NCI-H524 treated with DMSO at 0.1 percent for 48 hours (cell line): ENCODE data around the gene PCDHGB6.
"Not testable (repeated sequence)": the region's sequence is repeated elsewhere in the genome, so short reads cannot be mapped to it uniquely, and the experiment has no call there.

Experiments
- DNase-seq: peaks from one replicate; lab custom pipeline; 2025; lab: John Stamatoyannopoulos, UW

The PCDHGB6 gene

DNA sequence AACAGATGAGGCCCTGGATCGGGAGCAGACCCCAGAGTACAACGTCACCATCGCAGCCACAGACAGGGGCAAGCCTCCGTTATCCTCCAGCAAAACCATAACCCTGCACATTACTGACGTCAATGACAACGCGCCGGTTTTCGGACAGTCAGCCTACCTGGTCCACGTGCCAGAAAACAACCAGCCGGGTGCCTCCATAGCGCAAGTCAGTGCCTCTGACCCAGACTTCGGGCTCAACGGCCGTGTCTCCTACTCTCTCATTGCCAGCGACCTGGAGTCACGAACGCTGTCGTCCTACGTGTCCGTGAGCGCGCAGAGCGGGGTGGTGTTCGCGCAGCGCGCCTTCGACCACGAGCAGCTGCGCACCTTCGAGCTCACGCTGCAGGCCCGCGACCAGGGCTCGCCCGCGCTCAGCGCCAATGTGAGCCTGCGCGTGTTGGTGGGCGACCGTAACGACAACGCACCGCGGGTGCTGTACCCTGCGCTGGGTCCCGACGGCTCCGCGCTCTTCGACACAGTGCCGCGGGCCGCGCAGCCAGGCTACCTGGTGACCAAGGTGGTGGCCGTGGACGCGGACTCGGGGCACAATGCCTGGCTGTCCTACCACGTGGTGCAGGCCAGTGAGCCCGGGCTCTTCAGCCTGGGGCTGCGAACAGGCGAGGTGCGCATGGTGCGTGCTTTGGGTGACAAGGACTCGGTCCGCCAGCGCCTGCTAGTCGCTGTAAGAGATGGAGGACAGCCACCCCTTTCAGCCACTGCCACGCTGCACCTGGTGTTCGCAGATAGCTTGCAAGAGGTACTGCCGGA, 11.5 kb downstream of the PCDHGB6 start:
- no peak for DNase-seq

DNA sequence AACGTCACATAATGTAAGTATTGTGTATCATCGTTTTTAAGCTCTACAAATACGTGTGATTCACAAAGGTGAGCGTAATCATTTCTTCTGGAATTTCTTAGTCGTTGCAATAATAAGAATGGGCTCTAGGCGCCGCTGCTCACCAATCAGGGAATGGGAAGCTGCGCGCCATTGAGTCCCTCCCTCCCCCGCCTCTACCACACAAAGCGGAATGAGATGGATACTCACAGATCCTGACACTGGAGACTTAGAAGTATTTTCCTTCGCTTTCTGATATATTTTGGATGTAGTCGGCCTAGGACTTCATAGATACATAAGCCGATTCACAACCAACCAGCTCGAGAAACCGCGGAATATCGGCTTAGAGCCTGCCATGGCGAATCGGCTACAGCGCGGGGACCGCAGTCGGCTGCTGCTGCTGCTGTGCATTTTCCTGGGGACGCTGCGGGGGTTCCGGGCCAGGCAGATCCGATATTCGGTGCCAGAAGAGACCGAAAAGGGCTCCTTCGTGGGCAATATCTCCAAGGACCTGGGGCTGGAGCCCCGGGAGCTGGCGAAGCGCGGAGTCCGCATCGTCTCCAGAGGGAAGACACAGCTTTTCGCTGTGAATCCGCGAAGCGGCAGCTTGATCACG, 13.2 kb downstream of the PCDHGB6 start, which contains the start of gene PCDHGA11:
Gene PCDHGA11 (plus strand): TSS at position 197 of the 634 bp plus-strand sequence. CDS start 177 bp downstream, at position 374.
- DNase-seq, result no peak

DNA sequence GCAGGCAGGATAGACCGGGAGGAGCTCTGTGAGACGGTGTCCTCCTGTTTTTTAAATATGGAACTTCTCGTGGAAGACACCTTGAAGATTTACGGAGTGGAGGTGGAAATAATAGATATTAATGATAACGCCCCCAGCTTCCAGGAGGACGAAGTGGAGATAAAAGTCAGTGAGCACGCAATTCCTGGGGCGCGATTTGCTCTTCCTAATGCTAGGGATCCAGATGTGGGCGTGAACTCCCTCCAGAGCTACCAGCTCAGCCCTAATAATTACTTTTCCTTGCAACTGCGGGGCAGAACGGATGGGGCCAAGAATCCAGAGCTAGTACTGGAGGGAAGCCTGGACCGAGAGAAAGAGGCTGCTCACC, 13.7 kb downstream of the PCDHGB6 start:
- no peak for DNase-seq

DNA sequence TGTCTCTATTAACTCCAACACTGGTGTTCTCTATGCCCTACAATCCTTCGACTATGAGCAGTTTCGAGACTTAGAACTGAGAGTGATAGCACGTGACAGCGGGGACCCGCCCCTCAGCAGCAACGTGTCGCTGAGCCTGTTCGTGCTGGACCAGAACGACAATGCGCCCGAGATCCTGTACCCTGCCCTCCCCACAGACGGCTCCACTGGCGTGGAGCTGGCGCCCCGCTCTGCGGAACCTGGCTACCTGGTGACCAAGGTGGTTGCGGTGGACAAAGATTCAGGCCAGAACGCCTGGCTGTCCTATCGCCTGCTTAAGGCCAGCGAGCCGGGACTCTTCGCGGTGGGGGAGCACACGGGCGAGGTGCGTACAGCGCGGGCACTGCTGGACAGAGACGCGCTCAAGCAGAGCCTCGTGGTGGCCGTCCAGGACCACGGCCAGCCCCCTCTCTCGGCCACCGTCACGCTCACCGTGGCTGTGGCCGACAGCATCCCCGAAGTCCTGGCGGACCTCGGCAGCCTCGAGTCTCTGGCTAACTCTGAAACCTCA, 15.0 kb downstream of the PCDHGB6 start:
- DNase-seq, result no peak

DNA sequence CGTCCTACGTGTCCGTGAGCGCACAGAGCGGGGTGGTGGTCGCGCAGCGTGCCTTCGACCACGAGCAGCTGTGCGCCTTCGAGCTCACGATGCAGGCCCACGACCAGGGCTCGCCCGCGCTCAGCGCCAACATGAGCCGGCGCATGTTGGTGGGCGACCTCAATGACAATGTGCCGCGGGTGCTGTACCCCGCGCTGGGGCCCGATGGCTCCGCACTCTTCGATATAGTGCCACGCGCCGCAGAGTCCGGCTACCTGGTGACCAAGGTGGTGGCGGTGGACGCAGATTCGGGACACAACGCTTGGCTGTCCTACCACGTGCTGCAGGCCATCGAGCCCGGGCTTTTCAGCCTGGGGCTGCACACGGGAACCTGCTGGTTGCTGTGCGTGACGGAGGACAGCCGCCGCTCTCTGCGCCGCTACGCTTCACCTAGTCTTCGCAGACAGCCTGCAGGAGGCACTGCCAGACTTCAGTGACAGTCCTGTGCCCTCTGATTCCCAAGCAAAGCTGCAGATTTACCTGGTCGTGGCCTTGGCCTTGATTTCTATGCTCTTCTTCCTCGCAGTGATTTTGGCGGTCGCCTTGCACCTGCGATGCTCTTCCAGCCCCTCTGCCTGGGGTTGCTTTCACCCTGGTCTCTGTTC, 20.1 kb downstream of the PCDHGB6 start:
- no peak for DNase-seq

DNA sequence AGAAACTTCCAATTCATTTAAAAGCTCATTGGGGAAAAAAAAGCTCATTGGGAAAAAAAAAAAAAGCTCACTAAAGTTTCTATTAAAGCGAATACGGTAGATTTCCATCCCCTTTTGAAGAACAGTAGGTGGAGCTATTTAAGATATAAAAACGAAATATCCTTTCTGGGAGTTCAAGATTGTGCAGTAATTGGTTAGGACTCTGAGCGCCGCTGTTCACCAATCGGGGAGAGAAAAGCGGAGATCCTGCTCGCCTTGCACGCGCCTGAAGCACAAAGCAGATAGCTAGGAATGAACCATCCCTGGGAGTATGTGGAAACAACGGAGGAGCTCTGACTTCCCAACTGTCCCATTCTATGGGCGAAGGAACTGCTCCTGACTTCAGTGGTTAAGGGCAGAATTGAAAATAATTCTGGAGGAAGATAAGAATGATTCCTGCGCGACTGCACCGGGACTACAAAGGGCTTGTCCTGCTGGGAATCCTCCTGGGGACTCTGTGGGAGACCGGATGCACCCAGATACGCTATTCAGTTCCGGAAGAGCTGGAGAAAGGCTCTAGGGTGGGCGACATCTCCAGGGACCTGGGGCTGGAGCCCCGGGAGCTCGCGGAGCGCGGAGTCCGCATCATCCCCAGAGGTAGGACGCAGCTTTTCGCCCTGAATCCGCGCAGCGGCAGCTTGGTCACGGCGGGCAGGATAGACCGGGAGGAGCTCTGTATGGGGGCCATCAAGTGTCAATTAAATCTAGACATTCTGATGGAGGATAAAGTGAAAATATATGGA, 22.7 kb downstream of the PCDHGB6 start, which contains the start of gene PCDHGA12:
Gene PCDHGA12 (plus strand): TSS at position 176 of the 782 bp plus-strand sequence. CDS start 253 bp downstream, at position 429.
- DNase-seq, result no peak

DNA sequence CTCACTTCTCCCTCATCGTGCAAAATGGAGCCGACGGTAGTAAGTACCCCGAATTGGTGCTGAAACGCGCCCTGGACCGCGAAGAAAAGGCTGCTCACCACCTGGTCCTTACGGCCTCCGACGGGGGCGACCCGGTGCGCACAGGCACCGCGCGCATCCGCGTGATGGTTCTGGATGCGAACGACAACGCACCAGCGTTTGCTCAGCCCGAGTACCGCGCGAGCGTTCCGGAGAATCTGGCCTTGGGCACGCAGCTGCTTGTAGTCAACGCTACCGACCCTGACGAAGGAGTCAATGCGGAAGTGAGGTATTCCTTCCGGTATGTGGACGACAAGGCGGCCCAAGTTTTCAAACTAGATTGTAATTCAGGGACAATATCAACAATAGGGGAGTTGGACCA, 23.5 kb downstream of the PCDHGB6 start:
- DNase-seq, result no peak

DNA sequence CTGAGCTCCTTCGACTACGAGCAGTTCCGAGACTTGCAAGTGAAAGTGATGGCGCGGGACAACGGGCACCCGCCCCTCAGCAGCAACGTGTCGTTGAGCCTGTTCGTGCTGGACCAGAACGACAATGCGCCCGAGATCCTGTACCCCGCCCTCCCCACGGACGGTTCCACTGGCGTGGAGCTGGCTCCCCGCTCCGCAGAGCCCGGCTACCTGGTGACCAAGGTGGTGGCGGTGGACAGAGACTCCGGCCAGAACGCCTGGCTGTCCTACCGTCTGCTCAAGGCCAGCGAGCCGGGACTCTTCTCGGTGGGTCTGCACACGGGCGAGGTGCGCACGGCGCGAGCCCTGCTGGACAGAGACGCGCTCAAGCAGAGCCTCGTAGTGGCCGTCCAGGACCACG, 24.5 kb downstream of the PCDHGB6 start:
- DNase-seq, result not testable (repeated sequence)

DNA sequence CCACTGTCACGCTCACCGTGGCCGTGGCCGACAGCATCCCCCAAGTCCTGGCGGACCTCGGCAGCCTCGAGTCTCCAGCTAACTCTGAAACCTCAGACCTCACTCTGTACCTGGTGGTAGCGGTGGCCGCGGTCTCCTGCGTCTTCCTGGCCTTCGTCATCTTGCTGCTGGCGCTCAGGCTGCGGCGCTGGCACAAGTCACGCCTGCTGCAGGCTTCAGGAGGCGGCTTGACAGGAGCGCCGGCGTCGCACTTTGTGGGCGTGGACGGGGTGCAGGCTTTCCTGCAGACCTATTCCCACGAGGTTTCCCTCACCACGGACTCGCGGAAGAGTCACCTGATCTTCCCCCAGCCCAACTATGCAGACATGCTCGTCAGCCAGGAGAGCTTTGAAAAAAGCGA, 24.9 kb downstream of the PCDHGB6 start:
- DNase-seq, result not testable (repeated sequence)

DNA sequence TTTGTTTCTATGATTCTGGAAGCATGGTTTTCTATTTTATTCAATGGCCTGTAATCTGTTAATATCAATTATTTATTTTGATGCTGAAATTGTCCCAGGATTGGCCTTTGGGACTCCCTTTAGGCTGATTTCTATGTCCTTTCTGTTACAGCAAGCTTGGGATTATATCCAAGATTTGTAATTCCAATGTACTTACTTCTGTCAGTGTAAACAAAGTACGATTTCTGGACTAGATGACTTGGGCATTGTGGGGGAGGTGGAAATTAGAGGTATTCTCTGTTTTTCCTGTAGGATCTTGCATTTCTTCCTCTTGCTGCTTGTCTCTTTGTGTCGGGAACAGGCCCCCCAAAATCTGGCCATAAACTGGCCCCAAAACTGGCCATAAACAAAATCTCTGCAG, 26.2 kb downstream of the PCDHGB6 start:
- DNase-seq, result no peak

DNA sequence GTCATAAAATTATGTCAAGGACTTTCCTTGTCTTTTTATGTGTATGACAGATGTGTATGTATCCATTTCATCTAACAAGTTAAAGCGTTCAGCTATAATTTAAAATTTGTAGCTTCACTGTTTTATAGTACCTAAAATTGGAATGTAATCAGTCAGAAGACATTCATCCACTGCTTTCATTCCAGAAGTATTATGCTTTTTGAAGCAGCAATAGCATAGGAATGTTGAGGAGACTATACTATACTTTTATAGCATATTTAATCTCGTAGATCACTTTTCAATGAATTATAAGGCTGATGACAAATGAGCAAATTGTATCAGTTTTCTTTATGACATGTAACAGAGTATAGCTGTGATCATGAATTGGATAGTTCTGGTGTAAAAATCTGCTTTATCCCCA, 29.4 kb downstream of the PCDHGB6 start:
- DNase-seq, result no peak

DNA sequence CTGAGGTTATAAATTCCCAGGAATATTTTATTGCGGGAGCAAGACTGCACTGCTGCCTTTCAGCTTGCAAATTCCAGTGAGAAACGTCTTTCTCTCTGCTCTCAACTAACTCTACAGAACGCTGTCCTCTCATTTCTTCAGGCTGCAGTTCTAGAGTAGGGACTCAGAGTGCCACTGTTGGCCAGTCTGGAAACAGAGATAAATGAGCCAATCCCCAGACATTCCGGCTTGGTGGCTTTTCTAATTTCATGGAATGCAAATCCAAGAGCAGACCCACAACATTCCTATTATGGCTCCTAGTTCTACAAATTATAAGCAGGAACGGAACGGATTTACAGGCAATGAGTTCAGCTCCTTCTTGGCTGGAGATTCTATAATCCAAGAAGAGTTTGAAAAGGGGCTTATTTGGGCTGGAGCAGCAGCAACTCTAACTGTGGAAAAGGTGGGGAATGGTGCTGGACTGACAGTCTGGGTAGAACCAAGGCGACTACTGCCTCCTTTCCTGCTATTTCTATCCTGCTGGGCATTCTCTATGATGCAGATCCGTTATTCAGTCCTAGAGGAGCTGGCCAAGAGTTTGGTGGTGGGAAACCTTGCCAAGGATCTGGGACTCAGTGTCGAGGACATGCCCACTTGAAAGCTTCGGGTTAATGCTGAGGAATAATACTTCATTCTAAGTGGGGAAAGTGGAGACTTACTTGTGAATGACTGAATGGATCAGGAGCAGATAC, 31.8 kb downstream of the PCDHGB6 start:
- no peak for DNase-seq

DNA sequence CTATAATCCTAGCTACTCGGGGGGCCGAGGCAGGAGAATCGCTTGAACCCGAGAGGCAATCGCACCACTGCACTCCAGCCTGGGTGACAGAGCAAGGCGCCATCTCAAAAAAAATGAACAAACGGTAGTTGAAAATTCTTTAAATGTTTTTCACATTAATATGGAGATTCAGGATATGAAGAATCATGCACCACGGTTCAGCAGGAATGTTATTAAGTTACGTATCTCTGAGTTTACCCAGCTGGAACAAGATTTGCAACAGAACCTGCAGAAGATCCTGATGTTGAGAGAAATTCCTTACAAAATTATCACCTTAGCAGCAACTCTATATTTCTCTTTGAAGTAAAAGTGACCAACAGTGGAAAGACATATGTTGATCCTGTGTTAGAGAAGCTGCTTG, 32.5 kb downstream of the PCDHGB6 start:
- DNase-seq, result no peak

DNA sequence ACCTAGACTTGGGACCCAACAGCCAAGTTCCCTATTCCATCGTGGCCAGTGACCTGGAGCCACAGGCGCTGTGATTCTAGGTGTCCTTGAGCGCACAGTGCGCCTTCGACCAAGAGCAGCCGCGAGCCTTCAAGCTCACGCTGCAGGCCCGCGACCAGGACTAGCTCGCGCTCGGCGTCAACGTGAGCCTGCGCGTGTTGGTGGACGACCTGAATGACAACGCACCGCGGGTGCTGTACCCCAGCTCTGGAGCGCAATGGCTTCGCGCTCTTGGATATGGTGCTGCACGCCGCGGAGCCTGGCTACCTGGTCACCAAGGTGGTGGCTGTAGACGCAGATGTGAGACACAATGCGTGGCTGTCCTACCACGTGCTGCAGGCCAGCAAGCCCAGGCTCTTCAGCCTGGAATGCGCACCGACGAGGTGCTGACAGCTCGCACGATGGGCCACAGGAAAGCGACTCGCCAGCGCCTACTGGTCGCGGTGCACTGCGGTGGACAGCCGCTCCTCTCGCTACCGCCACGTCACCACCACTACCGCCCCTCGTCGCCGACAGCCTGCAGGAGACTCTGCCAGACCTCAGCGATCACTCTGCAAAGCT, 33.9 kb downstream of the PCDHGB6 start:
- DNase-seq, result no peak
